DMS53 treated with DMSO at 0.1 percent for 48 hours (cell line): ENCODE measurements around the gene FAM32A.
A peak's percentile ranks its signal among the peaks of the same experiment; 100 is the strongest.

Experiments used
- DNase-seq: peaks from one replicate; lab custom pipeline; 2025; ENCODE audit not compliant: unreplicated experiment; lab: John Stamatoyannopoulos, UW

FAM32A gene

DNA sequence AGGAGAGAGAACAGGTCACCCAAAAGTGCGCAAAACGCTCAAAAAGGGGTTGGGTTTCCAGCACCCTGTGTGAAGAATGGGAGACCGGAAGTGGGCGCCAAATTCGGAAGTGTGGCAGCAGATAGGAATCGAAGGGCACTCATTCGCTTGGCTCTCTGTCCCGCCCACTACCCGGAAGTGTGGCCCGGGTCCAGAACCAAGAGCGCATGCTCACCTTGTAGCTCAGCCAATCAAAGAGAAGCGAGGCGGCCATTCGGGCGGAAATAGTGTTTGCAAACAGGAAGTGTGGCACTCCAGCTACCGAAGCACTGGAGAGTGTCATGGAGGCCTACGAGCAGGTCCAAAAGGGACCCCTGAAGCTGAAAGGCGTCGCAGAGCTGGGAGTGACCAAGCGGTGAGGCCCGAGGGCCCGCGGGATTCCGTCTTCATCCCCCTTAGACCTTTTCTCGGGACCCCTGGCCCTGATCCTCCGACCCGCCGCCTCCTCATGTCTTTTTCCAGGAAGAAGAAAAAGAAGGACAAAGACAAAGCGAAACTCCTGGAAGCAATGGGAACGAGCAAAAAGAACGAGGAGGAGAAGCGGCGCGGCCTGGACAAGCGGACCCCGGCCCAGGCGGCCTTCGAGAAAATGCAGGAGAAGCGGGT, at the start of gene FAM32A:
Gene FAM32A, plus strand, starts transcription at position 288 of the 645 bp plus-strand sequence. Its CDS starts 33 bp downstream, at position 321.
- peak; percentile 88 for DNase-seq

DNA sequence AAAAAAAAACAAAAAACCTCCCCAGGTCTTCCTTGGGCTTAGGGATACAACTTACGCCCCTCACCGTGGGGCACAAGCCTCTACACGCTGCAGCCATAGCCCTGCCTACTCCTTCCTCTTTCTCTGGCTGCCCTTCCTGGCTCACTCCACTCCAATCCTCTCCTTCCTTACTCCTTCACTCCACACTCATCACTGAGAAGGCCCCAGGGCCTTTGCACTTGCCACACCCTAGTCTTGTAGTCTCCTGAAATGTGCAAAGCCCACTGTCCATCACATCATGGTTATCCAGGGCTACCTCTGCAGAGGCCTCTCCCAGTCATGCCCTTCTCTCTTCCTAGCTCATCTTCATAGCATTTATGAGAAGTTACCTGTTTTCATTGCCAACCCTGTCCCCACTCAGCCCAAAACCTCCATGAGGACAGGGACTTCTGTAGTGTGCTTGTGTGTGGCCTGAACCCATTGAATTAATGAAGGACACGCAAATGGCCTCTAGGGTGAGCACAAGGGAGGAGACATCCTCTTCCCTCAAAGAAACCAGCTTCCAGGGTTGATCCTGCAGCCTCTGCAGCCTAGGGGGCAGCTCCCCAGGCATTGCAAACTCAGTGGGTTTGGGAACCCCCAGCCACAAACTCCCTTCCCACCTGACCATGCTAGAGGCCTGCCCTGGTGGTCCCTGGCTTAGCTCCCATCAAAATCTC, 49.6 kb upstream of the FAM32A start:
- no peak for DNase-seq

DNA sequence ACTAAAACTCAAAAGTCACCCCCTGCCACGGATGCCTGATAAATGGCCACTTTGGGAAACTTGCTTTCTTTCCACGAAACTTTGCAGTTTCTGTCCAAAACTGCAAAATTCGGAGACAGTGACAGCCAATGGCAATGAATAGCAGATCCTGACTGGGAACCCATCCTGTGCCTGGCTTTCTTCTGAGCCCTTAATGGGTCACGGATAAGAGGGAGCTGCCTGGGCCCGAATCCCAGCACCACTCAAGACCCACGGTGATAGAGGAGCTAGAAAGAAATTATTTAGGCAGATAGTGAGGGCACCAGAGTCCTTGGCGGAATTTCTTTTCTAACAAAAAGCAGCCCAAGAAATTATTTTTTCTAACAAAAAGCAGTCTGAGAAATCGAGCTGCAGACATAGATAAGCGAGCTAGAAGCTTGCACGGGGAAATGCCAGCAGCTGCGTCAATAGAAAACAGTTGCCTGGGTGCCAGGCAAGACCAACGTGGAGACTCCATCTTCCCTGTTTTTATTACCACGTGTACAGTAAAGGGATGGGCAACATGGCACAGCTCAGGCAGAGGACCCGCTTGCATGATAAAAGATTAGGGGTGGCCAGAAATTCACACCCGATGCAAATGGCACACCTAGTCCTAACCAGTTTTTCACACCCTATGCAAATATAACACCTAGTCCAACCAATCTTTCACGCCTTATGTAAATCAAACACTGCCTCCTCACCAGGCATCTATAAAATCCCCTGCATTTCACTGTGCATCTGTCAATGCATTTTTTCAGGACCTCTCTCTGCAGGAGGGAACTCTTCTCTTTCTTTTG, 48.8 kb upstream of the FAM32A start:
- no peak for DNase-seq

GRCh38 chr19:16139752-16140151, 45.5 kb upstream of the FAM32A start:
- no peak for DNase-seq

GRCh38 chr19:16141043-16141442, 44.2 kb upstream of the FAM32A start:
- DNase-seq = no peak

GRCh38 chr19:16142032-16142580, 43.1 kb upstream of the FAM32A start:
- DNase-seq = no peak

- peak; percentile 46 for DNase-seq
Observed at GRCh38 chr19:16143399-16144215, 41.6 kb upstream of the FAM32A start, which contains the start of gene HSH2D. TSS of gene HSH2D (plus strand) at chr19:16143685. CDS start at chr19:16148751, 5,066 bp downstream.

DNA sequence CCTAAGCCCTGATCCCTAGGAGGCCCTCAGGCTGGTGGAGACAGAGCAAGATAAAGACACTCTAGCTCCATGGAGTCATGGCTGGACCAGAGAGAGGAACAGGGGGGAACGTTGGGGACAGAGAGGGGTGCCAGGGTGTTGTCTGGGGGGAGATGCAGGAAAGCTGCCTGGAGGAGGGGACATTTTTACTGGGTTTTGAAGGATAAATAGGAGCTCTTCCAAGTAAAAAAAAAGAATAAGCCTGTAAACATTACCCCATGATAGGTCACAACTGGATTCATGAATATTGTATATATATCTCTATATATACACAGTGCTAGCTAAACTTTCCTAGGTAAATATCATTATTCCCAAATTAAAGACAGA, 41.0 kb upstream of the FAM32A start:
- no peak for DNase-seq

- DNase-seq = no peak
Observed at GRCh38 chr19:16146112-16146511, 39.1 kb upstream of the FAM32A start.

DNA sequence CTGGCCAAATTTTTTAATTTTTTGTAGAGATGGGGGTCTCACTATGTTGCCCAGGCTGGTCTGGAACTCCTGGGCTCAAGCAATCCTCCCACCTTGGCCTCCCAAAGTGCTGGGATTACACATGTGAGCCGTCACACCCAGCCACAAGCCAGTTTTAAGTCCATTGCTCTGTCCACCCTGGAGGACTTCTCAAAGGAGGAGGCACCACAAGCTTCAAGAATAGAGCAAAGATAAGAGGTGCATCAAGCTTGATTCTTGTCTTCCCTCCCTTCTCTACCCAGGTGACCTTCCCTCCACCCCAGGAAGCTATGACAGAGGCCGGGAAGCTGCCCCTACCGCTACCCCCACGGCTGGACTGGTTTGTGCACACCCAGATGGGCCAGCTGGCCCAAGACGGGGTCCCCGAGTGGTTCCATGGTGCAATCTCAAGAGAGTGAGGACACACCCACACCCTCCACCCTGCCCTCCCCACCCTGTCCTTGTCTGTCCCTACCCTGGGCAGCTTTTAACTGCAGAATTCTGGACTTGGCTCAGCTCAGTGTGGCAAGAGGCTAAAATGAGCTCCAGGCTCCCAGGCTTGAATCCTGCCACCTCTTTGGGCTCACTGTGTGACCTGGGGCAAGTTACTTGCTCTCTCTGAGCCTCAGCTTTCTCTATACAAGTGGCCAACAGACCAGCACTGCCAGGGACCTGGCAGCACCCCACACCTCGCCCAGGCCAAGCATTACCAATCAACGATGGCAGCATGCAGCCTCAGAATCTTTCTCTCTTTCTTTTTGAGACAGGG, 36.6 kb upstream of the FAM32A start:
- DNase-seq = no peak

DNA sequence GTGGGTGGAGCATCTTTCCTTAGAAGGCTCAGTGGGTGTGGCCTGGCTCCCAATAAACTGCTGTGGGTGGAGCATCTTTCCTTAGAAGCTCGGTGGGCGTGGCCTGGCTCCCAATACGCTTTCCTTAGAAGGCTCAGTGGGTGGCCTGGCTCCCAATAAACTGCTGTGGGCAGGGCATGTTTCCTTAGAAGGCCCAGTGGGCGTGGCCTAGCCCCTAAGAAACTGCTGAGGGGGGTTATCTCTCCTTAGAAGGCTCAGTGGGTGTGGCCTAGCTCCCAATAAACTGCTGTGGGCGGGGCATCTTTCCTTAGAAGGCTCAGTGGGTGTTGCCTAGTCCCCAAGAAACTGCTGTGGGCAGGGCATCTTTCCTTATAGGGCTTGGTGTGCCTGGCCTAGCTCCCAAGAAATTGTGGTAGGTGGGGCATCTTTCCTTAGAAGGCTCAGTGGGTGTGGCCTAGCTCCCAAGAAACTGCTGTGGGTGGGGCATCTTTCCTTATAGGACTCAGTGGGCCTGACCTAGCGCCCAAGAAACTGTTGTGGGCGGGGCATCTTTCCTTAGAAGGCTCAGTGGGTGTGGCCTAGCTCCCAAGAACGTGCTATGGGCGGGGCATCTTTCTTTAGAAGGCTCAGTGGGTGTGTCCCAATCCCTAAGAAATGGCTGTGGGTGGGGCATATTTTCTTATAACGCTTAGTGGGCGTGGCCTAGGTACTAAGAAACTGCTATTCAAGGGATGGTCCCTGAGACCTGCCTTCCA, 31.5 kb upstream of the FAM32A start:
- no peak for DNase-seq

DNA sequence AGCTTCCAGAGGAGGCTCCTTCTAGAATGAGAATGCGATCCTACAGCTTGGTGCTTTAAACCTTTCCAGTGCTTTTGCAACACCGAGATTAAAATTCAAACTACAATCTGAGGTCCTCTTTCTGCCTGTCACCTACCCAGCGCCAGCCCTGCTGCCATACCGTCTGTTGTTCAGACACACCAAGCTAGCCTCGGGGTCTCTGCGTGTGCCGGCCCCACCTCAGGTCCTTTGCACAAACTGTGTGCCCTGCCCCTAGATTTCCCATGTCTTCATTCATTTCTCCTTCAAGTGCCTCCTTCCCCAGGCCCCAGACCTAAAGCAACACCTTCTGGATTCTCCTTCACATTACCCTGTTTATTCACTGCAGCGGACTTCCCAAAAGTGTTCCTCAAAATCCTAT, 30.7 kb upstream of the FAM32A start:
- no peak for DNase-seq

- no peak for DNase-seq
Observed at GRCh38 chr19:16155128-16155527, 30.1 kb upstream of the FAM32A start.

DNA sequence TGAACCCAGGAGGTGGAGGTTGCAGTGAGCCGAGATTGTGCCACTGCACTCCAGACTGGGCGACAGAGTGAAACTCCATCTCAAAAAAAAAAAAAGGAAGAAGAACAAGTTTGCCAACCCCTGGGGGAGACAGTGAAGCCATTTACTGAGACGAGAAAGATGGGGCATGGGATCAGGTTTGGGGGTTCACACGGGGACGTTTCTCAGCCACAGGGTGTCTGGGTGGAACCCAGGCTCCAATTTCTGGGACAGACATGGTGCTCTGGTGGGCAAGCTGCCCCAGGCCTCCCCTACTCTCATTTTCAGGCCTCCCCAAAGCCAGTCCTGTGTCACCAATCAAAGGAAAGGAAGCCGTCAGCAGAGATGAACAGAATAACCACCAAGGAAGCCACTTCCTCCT, 28.3 kb upstream of the FAM32A start:
- DNase-seq = no peak

DNA sequence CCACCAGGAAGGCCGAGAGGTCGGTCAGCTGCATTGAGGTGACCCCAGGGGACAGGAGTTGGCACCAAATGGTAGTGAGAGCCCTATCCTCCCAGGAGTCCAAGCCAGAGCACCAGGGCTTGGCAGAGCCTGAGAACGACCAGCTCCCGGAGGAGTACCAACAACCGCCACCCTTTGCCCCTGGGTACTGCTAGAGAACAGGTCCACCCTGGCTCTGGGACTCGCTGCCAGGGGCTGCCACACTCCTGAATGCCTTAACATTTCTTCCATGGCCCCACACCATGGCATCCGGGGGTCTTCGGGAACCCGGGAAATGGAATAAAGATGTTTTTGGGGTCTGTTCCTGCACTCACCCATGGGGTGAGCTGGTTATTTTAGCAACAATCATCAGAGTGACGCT, 27.6 kb upstream of the FAM32A start:
- DNase-seq = no peak

- DNase-seq = no peak
Observed at GRCh38 chr19:16159655-16160054, 25.6 kb upstream of the FAM32A start.

DNA sequence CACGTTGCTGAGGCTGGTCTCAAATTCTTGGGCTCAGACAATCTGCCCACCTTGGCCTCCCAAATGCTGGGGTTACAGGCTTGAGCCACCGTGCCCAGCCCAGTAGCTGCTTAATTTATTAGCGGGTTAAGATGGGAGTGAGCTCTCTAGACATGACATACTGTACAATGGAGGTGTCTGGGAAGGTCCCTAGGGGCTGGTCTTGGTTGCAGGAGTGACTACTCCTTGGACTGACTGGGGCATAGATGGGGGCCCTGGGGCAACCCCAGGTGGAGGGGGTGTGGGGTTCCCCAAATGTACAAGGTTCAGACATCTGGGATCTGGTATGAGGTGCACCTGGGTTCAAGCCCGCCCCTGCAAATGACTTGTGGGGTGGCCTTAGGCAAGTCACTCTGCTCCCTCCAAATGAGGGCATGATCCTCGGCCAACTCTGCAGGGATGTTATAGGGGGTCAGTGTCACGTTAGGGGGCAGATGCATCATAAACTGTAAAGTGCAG, 24.7 kb upstream of the FAM32A start:
- DNase-seq = no peak

- DNase-seq = no peak
Observed at GRCh38 chr19:16160943-16161560, 24.2 kb upstream of the FAM32A start.

- DNase-seq = no peak
Observed at GRCh38 chr19:16161840-16162239, 23.4 kb upstream of the FAM32A start.
